Neuronal stem cell (in vitro differentiated cells): ENCODE measurements around the gene ARL4C.

Source experiments
- DNase-seq: peaks from one replicate; pipeline ENCODE4 v3.0.0-alpha.2; 2013; ENCODE audit warnings: low spot score
- H2AFZ ChIP-seq: one replicate; pipeline ENCODE4 v1.6.1; 2013; ENCODE audit warnings: mild to moderate bottlenecking, low read length, inconsistent platforms
- H2AK5ac ChIP-seq: 2 replicates; pipeline ENCODE4 v1.6.1; 2013; ENCODE audit warnings: low read depth, mild to moderate bottlenecking, inconsistent platforms, low read length, moderate library complexity, mixed read lengths
- H2BK120ac ChIP-seq: 2 replicates; pipeline ENCODE4 v1.6.1; 2013; ENCODE audit warnings: low read depth, mild to moderate bottlenecking, inconsistent platforms, low read length, moderate library complexity, mixed read lengths
- H2BK12ac ChIP-seq: one replicate; pipeline ENCODE4 v1.6.1; 2013; ENCODE audit warnings: low read length, inconsistent platforms
- H2BK15ac ChIP-seq: 2 replicates; pipeline ENCODE4 v1.6.1; 2013; ENCODE audit warnings: mild to moderate bottlenecking, low read length, inconsistent platforms, mixed read lengths
- H2BK5ac ChIP-seq: one replicate; pipeline ENCODE4 v1.6.1; 2013; ENCODE audit warnings: inconsistent platforms, mild to moderate bottlenecking, low read length, moderate library complexity
- H3K14ac ChIP-seq: one replicate; pipeline ENCODE4 v1.6.1; 2013; ENCODE audit warnings: low read length, inconsistent platforms
- H3K18ac ChIP-seq: 2 replicates; pipeline ENCODE4 v1.6.1; 2013; ENCODE audit warnings: low read length, inconsistent platforms
- H3K23ac ChIP-seq: 2 replicates; pipeline ENCODE4 v1.6.1; 2013; ENCODE audit warnings: low read depth, mild to moderate bottlenecking, mixed read lengths, low read length, inconsistent platforms; ENCODE audit not compliant: poor library complexity
- H3K27ac ChIP-seq: replicated peaks from 3 replicates; pipeline ENCODE4 v1.5.1; 2013; ENCODE audit warnings: low read length, inconsistent platforms
- H3K27me3 ChIP-seq, 3 experiments: 2 replicates each; pipeline ENCODE4 v1.6.1; 2013; ENCODE audit warnings: low read length in 3 of 3, mild to moderate bottlenecking in 2 of 3, inconsistent platforms in 1 of 3, low read depth in 1 of 3, mixed read lengths in 1 of 3, moderate library complexity in 1 of 3; ENCODE audit not compliant: control insufficient read depth in 3 of 3, insufficient read depth in 3 of 3
- H3K36me3 ChIP-seq, 2 donors: replicated peaks in 1 of 2; 2 replicates each; pipeline ENCODE4 v1.6.1; 2013; ENCODE audit warnings: low read length in 2 of 2; ENCODE audit not compliant: control insufficient read depth in 2 of 2, insufficient read depth in 2 of 2
- H3K4ac ChIP-seq: 2 replicates; pipeline ENCODE4 v1.6.1; 2013; ENCODE audit warnings: inconsistent platforms, mild to moderate bottlenecking, low read length, moderate library complexity
- H3K4me1 ChIP-seq, 2 donors: 1 replicate in 1 of 2; 2 replicates in 1 of 2; pipeline ENCODE4 v1.6.1; 2013; ENCODE audit warnings: low read length in 2 of 2, low read depth in 1 of 2; ENCODE audit not compliant: control insufficient read depth in 2 of 2, insufficient read depth in 1 of 2
- H3K4me2 ChIP-seq: one replicate; pipeline ENCODE4 v1.6.1; 2013; ENCODE audit warnings: mild to moderate bottlenecking, low read length, inconsistent platforms; ENCODE audit not compliant: insufficient read depth, poor library complexity, severe bottlenecking
- H3K4me3 ChIP-seq, 2 donors: 2 replicates each; pipeline ENCODE4 v1.5.1; 2013; ENCODE audit warnings: low read length in 2 of 2, mild to moderate bottlenecking in 2 of 2, inconsistent platforms in 1 of 2, moderate library complexity in 1 of 2
- H3K79me1 ChIP-seq: one replicate; pipeline ENCODE4 v1.6.1; 2013; ENCODE audit warnings: low read depth, mild to moderate bottlenecking, inconsistent platforms, low read length, moderate library complexity
- H3K9ac ChIP-seq: one replicate; pipeline ENCODE4 v1.6.1; 2013; ENCODE audit warnings: mild to moderate bottlenecking, low read depth, low read length, inconsistent platforms; ENCODE audit not compliant: poor library complexity
- H3K9me3 ChIP-seq, 2 donors: replicated peaks in 1 of 2; 2 replicates each; pipeline versions ENCODE3 to v1.6.1; 2013; ENCODE audit warnings: low read length in 2 of 2, mild to moderate bottlenecking in 2 of 2, inconsistent platforms in 1 of 2, low read depth in 1 of 2, mixed read lengths in 1 of 2, moderate library complexity in 1 of 2; ENCODE audit not compliant: control insufficient read depth in 2 of 2, insufficient read depth in 1 of 2
- H4K8ac ChIP-seq: one replicate; pipeline ENCODE4 v1.6.1; 2013; ENCODE audit warnings: low read depth, mild to moderate bottlenecking, inconsistent platforms, low read length, moderate library complexity
- H4K91ac ChIP-seq: one replicate; pipeline ENCODE4 v1.6.1; 2013; ENCODE audit warnings: low read length, low read depth, mild to moderate bottlenecking, inconsistent platforms; ENCODE audit not compliant: poor library complexity
- WGBS, 2 donors: extraction: QIAGEN DNeasy Blood & Tissue Kit; methylation state at CpG; one replicate each; pipeline ENCODE4 v1.1.7; 2013; ENCODE audit warnings: missing lambda C conversion rate in 2 of 2, mixed read lengths in 1 of 2; ENCODE audit not compliant: insufficient read length in 2 of 2, insufficient replicate concordance in 1 of 2; ENCODE audit errors: extremely low coverage in 2 of 2; 5-methylcytosine and 5-hydroxymethylcytosine counted together

Gene ARL4C

DNA sequence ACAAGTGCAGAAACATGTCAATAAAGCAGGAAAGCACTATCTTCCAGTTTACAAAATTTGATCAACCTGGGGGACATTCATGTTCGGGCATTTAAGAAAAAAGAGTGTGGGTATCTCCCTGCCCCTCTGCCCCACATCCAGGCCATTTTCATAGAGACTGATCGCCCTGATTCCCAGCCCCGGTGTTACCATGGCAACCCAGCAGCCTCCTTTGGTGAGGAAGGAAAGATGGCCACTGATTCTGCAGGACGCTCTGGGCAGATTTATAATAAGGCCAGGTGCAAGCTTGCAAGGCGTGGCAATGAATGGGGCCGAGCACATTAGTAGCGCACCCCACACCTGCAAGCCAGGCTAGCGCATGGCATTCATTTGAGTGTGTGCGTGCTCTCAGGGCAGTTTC is 36.7 kb upstream of the ARL4C start:
- DNase-seq: no peak
- peak overlapping the region; percentile 30 for H3K18ac ChIP-seq
- H3K9me3 ChIP-seq: no peaks in the 10 kb centered on the region
- WGBS, 2 donors: no CpG with 5 or more reads among the region's 9 CpGs
- H2AFZ ChIP-seq: no peak overlapping the region
- no peak overlapping the region for H2BK5ac ChIP-seq
- H4K8ac ChIP-seq: no peak overlapping the region
- no peak overlapping the region for H3K4ac ChIP-seq
- peaks cover 0 to 7% (median 0%) of the 10 kb centered on the region in 3 experiments for H3K27me3 ChIP-seq
- no peak overlapping the region for H4K91ac ChIP-seq
- H2BK12ac ChIP-seq: no peak overlapping the region
- no peak overlapping the region for H3K27ac ChIP-seq
- H3K4me3 ChIP-seq: no peak overlapping the region
- peak overlapping the region; percentile 16 for H2AK5ac ChIP-seq
- H3K14ac ChIP-seq: no peak overlapping the region
- no peak overlapping the region for H3K9ac ChIP-seq
- no peaks in the 10 kb centered on the region for H3K79me1 ChIP-seq
- H3K4me1 ChIP-seq: peaks cover 4 to 10% of the 10 kb centered on the region in 2 donors
- H3K4me2 ChIP-seq: no peak overlapping the region
- H2BK15ac ChIP-seq: no peak overlapping the region
- no peak overlapping the region for H2BK120ac ChIP-seq
- no peaks in the 10 kb centered on the region for H3K36me3 ChIP-seq
- H3K23ac ChIP-seq: no peak overlapping the region

DNA sequence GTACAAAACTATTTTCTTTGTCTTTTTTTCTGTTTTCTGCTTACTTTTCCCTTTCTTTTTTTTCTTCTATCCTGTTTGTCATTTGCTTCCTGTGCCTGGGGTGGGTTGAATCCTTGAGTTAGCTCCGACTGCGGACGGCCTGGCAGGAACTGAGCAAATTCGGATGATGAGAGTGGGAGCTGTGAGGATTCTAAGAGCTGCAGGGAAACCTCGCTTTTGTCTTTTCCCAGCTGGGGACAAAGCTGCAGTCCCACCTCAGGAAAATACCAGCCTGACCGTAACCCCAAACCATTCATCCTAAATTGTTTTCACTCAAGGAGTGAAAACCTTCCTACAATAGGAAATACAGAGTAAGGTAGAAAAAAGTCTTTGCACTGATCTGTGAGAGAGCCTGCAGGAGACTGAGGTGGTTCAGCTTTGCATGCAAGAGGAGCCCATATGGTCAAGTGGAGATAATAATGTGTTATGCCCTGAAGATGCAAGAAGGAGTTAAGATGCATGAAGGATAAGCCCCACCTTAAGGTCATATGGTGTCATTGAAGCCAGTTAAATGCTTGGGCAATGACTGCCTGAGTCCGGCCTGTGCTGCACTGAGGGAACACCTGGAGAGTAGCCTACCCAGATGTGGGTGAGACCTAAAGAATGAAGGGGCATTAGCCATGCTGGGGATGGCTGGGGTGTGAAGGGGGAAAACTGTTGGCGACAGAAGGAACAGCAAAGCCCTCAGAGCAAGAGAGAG is 31.7 kb upstream of the ARL4C start:
- Histone ChIP-seq H2AFZ (no peak overlapping the region), H3K79me1 (no peaks in the 10 kb centered on the region), H2BK12ac (no peak overlapping the region), H3K4me2 (no peak overlapping the region), H2BK120ac (no peak overlapping the region), H3K14ac (no peak overlapping the region), H3K4me3 (no peak overlapping the region), H3K4ac (no peak overlapping the region), H4K8ac (no peak overlapping the region), H3K36me3 (no peaks in the 10 kb centered on the region), H3K9ac (no peak overlapping the region), H2BK5ac (no peak overlapping the region), H3K18ac (no peak overlapping the region), H2AK5ac (no peak overlapping the region), H3K4me1 (peaks cover 0 to 6% of the 10 kb centered on the region in 2 donors), H4K91ac (no peak overlapping the region), H3K27ac (no peak overlapping the region), H2BK15ac (no peak overlapping the region), H3K9me3 (no peaks in the 10 kb centered on the region), H3K23ac (no peak overlapping the region), H3K27me3 (peaks cover 0 to 7% (median 0%) of the 10 kb centered on the region in 3 experiments)
- no peak for DNase-seq
- WGBS, 2 donors: no CpG with 5 or more reads among the region's 8 CpGs

DNA sequence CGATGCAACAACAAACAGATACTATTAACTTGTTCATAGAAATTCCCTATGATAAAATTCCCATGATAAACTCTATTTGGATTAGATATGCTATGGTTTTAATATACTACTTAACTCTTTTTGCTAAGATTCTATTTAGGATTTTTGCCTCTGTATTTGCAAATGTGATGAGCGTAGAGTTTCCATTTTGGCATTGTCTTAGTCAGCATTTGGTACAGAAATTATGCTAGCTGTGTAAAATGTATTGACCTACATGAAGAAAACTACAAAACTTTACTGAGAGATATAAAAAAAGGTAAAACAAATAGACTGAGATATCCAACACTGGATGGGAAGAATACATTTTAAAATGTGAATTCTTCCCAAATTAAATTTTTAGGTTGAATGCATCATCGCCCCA is 29.8 kb upstream of the ARL4C start:
- Histone ChIP-seq H3K4me2 (no peak overlapping the region), H3K27me3 (peaks cover 0 to 7% (median 0%) of the 10 kb centered on the region in 3 experiments), H3K14ac (no peak overlapping the region), H4K8ac (no peak overlapping the region), H3K36me3 (no peaks in the 10 kb centered on the region), H4K91ac (no peak overlapping the region), H2AK5ac (no peak overlapping the region), H3K4me1 (peaks cover 0 to 6% of the 10 kb centered on the region in 2 donors), H2BK5ac (no peak overlapping the region), H2BK15ac (no peak overlapping the region), H3K9ac (no peak overlapping the region), H3K23ac (no peak overlapping the region), H3K27ac (no peak overlapping the region), H3K4ac (no peak overlapping the region), H3K18ac (no peak overlapping the region), H2AFZ (no peak overlapping the region), H2BK12ac (no peak overlapping the region), H3K4me3 (no peak overlapping the region), H3K79me1 (no peaks in the 10 kb centered on the region), H3K9me3 (no peaks in the 10 kb centered on the region), H2BK120ac (no peak overlapping the region)
- no peak for DNase-seq
- WGBS, 2 donors: no CpG with 5 or more reads among the region's 3 CpGs

DNA sequence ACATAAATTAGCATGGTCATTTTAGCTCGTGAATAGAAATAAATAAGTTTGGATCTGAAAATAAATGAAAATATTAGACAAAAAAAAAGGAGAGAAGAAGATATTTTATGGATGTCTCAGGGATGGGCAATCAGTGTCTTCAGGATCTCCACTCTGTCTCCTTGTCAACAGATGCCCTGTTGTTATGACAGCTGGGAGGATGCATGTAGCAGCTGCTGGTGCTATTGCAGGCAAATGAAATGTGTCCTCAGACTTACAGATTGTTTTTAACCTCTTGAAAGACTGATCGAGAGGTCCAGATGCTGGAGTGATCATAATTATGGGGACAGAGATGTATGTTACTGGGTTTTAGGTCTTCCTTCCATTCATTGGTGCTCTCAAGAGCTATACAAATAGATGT is 24.7 kb upstream of the ARL4C start:
- Histone ChIP-seq H3K27ac (no peak overlapping the region), H3K4me2 (no peak overlapping the region), H4K8ac (no peak overlapping the region), H3K4me1 (no peaks in the 10 kb centered on the region), H2AK5ac (no peak overlapping the region), H2BK15ac (no peak overlapping the region), H2BK12ac (no peak overlapping the region), H3K14ac (no peak overlapping the region), H3K9ac (no peak overlapping the region), H3K36me3 (no peaks in the 10 kb centered on the region), H3K9me3 (no peaks in the 10 kb centered on the region), H3K4me3 (no peak overlapping the region), H2AFZ (no peak overlapping the region), H3K4ac (no peak overlapping the region), H3K27me3 (no peaks in the 10 kb centered on the region), H3K23ac (no peak overlapping the region), H2BK5ac (no peak overlapping the region), H4K91ac (no peak overlapping the region), H3K18ac (no peak overlapping the region), H2BK120ac (no peak overlapping the region), H3K79me1 (no peaks in the 10 kb centered on the region)
- WGBS, 2 donors: no CpG with 5 or more reads among the region's 2 CpGs
- DNase-seq: no peak
